GM21381 (cell line): ENCODE measurements around the gene NT5DC1.

ENCODE experiments used
- ATAC-seq: cut with Tn5 transposase; IDR thresholded peaks from one replicate; pipeline ENCODE4 v1.9.1; 2021; ENCODE audit warnings: mild to moderate bottlenecking, moderate library complexity; ENCODE audit not compliant: unreplicated experiment

NT5DC1 gene

GRCh38 chr6:116298973-116299372, 198.3 kb downstream of the NT5DC1 start:
- no peak for ATAC-seq
